HepG2 (cell line): ENCODE measurements around the gene RSAD1. TPM values are rescaled to one million over a fixed set of nuclear protein-coding genes. Genes with fewer than 3 reads are reported as not detected.
A peak's percentile ranks its signal among the peaks of the same experiment; 100 is the strongest.

Source experiments
- HMGXB4 ChIP-seq, 2 experiments: sonication (generic) in 1 of 2; formaldehyde crosslinking in 1 of 2; IDR thresholded peaks; 2 replicates each; pipeline versions ENCODE4 v1.4.0 to v1.6.1; 2018 to 2020; ENCODE audit warnings: missing genetic modification reagents in 2 of 2, borderline replicate concordance in 1 of 2, low read depth in 1 of 2, mild to moderate bottlenecking in 1 of 2, missing biosample characterization in 1 of 2
- HOXA3 ChIP-seq: sonication (generic); formaldehyde crosslinking; IDR thresholded peaks from 2 replicates; pipeline ENCODE4 v1.5.0; 2020; ENCODE audit warnings: missing genetic modification reagents
- MTA1 ChIP-seq: sonication (generic); formaldehyde crosslinking; IDR thresholded peaks from 2 replicates; pipeline ENCODE4 v1.4.0; 2020; ENCODE audit warnings: missing genetic modification reagents, mild to moderate bottlenecking, borderline replicate concordance
- NCOR1 ChIP-seq: fragments of 200-600 bp; sonication (generic); IDR thresholded peaks from 2 replicates; pipeline ENCODE4 v1.7.0; 2017; ENCODE audit warnings: antibody characterized with exemption, low read length, borderline replicate concordance
- TFAP4 ChIP-seq: sonication (generic); IDR thresholded peaks from 2 replicates; pipeline ENCODE4 v1.6.1; 2016; ENCODE audit warnings: low read depth, borderline replicate concordance
- ZBTB38 ChIP-seq: sonication (generic); formaldehyde crosslinking; IDR thresholded peaks from 2 replicates; pipeline ENCODE4 v1.5.1; 2020; ENCODE audit warnings: mild to moderate bottlenecking, missing genetic modification reagents
- polyA plus RNA-seq, 8 experiments: library from polyadenylated mRNA; depleted of rRNA in 3 of 8; stranded (reverse) in 7 of 8; unstranded in 1 of 8; fragments of >200 nt; fragmentation: Illumina TruSeq in 4 of 8; extraction: Trizol in 4 of 8; gene quantifications; 2 replicates each; pipeline versions ENCODE4 v1.2.1 to v1.2.3, GENCODE V29; 2011 to 2016; ENCODE audit warnings: low read depth in 4 of 8, missing spikeins in 1 of 8, mixed read lengths in 1 of 8; ENCODE audit not compliant: insufficient read depth in 1 of 8
- total RNA-seq, 5 experiments: library from RNA; depleted of rRNA; stranded (reverse); fragments of >200 nt; fragmentation: Illumina TruSeq; extraction: Trizol; gene quantifications; 2 replicates each; pipeline ENCODE4 v1.2.3, GENCODE V29; 2016; ENCODE audit warnings: low read depth in 1 of 5
- TF ChIP-seq, protein P1 (sequence below): sonication (generic); formaldehyde crosslinking; IDR thresholded peaks from 2 replicates; pipeline ENCODE4 v1.5.0; 2020; ENCODE audit warnings: mild to moderate bottlenecking, missing genetic modification reagents, borderline replicate concordance

Gene RSAD1
- total and polyA plus RNA-seq, 2 of the 13 experiments (the other 11 are each of a cell fraction or from before 2014, with no cell fraction given), result 22.7 to 27.7 TPM

GRCh38 chr17:50475775-50476544, 2.7 kb upstream of the RSAD1 start (continued):
- TF ChIP-seq, protein P1, sequence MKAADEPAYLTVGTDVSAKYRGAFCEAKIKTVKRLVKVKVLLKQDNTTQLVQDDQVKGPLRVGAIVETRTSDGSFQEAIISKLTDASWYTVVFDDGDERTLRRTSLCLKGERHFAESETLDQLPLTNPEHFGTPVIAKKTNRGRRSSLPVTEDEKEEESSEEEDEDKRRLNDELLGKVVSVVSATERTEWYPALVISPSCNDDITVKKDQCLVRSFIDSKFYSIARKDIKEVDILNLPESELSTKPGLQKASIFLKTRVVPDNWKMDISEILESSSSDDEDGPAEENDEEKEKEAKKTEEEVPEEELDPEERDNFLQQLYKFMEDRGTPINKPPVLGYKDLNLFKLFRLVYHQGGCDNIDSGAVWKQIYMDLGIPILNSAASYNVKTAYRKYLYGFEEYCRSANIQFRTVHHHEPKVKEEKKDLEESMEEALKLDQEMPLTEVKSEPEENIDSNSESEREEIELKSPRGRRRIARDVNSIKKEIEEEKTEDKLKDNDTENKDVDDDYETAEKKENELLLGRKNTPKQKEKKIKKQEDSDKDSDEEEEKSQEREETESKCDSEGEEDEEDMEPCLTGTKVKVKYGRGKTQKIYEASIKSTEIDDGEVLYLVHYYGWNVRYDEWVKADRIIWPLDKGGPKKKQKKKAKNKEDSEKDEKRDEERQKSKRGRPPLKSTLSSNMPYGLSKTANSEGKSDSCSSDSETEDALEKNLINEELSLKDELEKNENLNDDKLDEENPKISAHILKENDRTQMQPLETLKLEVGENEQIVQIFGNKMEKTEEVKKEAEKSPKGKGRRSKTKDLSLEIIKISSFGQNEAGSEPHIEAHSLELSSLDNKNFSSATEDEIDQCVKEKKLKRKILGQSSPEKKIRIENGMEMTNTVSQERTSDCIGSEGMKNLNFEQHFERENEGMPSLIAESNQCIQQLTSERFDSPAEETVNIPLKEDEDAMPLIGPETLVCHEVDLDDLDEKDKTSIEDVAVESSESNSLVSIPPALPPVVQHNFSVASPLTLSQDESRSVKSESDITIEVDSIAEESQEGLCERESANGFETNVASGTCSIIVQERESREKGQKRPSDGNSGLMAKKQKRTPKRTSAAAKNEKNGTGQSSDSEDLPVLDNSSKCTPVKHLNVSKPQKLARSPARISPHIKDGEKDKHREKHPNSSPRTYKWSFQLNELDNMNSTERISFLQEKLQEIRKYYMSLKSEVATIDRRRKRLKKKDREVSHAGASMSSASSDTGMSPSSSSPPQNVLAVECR (CRISPR knock-in tag), result peak; percentile 12; the same call in 1 of the 2 replicates
- TF ChIP-seq HOXA3 (peak; percentile 45; the same call in 1 of the 2 replicates), HMGXB4 (CRISPR knock-in tag; IDR thresholded peaks at IDR 0.05; ENCODE audit: borderline replicate concordance in 1 of 2, low read depth in 1 of 2) (peak in 1 of 2 experiments; percentile 38; a peak in 1 of 4 replicates), MTA1 (CRISPR knock-in tag) (0 out of 2 replicates have a peak, but pooled peaks have one; percentile 54), NCOR1 (0 out of 2 replicates have a peak, but pooled peaks have one; percentile 24), ZBTB38 (CRISPR knock-in tag) (peak; percentile 32; the same call in 1 of the 2 replicates), TFAP4 (peak; percentile 87)
